ENCODE measurements around the gene RPSA.
A peak's percentile ranks its signal among the peaks of the same experiment; 100 is the strongest.

The RPSA gene

DNA sequence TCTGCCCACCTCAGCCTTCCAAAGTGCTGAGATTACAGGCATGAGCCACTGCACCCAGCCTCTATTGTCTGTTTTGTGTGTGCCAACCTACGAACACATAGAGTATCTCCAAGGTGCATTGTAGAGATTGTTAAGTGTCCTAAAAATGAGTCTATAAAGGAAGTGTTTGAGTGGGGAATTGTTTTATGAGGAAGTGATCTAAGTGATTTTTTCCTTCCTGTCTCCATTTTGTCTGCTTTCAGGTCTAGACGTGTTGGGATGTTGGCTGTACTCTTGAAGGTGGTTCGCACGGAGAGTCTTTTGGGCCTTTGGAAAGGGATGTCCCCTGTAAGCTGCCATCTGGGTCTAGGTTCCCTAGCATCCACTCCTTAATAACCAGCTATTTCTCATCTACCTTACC lies 16.3 kb upstream of the RPSA start:
- no peaks in the 10 kb centered on the region for H3K9me3 ChIP-seq (ENCODE audit: insufficient read depth, low read depth, low read length)

DNA sequence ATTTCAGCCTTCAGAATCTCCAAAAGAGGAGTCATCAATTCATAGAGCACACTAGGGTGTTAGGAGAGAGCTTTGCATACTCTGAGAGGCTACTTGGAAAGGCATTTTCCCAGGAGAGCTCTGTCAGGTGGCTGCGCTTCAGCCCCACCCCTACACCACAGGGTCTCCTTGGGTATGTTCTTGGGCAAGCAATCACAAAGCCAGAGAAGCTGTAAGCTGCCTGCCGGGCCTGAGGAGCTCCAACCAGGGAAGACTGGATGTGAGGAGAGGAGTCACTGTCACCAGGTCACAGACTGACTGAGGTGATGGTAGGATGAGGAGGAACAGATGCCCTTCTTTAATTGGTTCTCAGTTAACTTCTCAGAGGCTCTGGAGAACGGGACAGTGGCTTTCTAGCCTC lies 9.8 kb upstream of the RPSA start:
- Histone ChIP-seq H3K27ac (ENCODE audit: low read depth, low read length) (no peak overlapping the region), H3K9ac (ENCODE audit: low read depth, low read length) (no peak overlapping the region), H3K36me3 (ENCODE audit: insufficient read depth, low read length) (peaks cover 74% of the 10 kb centered on the region), H3K4me1 (ENCODE audit: insufficient read depth, low read length) (peaks cover 3% of the 10 kb centered on the region; the same call in 1 of the 2 replicates), H3K27me3 (ENCODE audit: insufficient read depth, low read length) (no peaks in the 10 kb centered on the region), H3K9me3 (ENCODE audit: insufficient read depth, low read depth, low read length) (no peaks in the 10 kb centered on the region), H3K4me3 (ENCODE audit: low read length) (no peak overlapping the region)
- 91% methylated on average over 3 of the region's 3 CpGs for WGBS

More for the DNA sequence above, 16.3 kb upstream of the RPSA start:
- Histone ChIP-seq H3K36me3 (ENCODE audit: insufficient read depth, low read length) (peaks cover 61% of the 10 kb centered on the region), H3K4me3 (ENCODE audit: low read length) (no peak overlapping the region), H3K27me3 (ENCODE audit: insufficient read depth, low read length) (no peaks in the 10 kb centered on the region), H3K4me1 (ENCODE audit: insufficient read depth, low read length) (peaks cover 5% of the 10 kb centered on the region), H3K9ac (ENCODE audit: low read depth, low read length) (no peak overlapping the region), H3K27ac (ENCODE audit: low read depth, low read length) (no peak overlapping the region)
- WGBS = 96% methylated on average over 4 of the region's 4 CpGs

DNA sequence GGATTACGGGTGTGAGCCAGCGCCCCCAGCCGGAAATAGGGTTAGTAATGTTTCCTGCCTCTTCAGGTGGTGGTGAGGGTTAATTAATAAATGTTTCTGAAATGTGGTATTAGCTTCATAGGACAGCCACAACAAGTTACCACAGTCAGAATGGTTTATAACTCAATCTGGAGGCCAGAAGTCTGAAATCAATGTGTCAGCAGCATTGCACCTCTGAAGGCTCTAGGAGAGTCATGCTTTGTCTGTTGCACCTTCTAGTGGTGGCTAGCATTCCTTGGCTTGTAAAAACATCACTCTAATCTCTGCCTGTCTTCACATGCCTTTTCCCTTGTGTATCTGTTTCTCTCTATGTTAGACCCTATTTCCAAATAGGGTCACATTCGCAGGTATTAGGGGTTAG lies 7.8 kb upstream of the RPSA start:
- H3K4me1 ChIP-seq (ENCODE audit: insufficient read depth, low read length) = peaks cover 6% of the 10 kb centered on the region; the same call in 1 of the 2 replicates

DNA sequence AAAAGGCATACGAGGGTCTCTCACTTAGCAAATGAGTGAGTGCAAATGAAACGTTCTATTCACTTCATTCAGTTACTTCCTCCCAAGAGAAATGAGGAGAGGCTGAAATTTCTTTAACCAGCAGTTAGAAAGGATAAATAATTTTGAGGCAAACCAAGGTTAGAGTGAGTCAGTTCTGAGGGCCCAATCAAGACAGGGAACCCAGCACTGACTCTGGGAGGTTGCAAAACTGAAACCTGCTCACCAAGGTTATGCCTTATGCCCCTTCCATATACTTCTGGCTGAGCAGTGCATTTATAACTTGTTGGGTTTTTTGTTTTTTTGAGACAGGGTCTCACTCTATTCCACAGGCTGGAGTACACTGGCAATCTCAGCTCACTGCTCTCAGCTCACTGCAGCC lies 4.5 kb upstream of the RPSA start:
- WGBS = 60% methylated on average over 1 of the region's 2 CpGs
- Histone ChIP-seq H3K9me3 (ENCODE audit: insufficient read depth, low read depth, low read length) (no peaks in the 10 kb centered on the region), H3K36me3 (ENCODE audit: insufficient read depth, low read length) (peaks cover 23% of the 10 kb centered on the region), H3K4me1 (ENCODE audit: insufficient read depth, low read length) (peaks cover 20% of the 10 kb centered on the region), H3K9ac (ENCODE audit: low read depth, low read length) (no peak overlapping the region; the same call in 1 of the 2 replicates), H3K27ac (ENCODE audit: low read depth, low read length) (peak overlapping the region; percentile 59), H3K4me3 (ENCODE audit: low read length) (no peak overlapping the region), H3K27me3 (ENCODE audit: insufficient read depth, low read length) (no peaks in the 10 kb centered on the region)

More for the DNA sequence above, 7.8 kb upstream of the RPSA start:
- H3K4me3 ChIP-seq (ENCODE audit: low read length) = no peak overlapping the region
- H3K9me3 ChIP-seq (ENCODE audit: insufficient read depth, low read depth, low read length) = no peaks in the 10 kb centered on the region
- no peak overlapping the region for H3K9ac ChIP-seq (ENCODE audit: low read depth, low read length)
- H3K27ac ChIP-seq (ENCODE audit: low read depth, low read length) = peak overlapping the region; percentile 25; the same call in 1 of the 2 replicates
- peaks cover 55% of the 10 kb centered on the region for H3K36me3 ChIP-seq (ENCODE audit: insufficient read depth, low read length)
- 99% methylated on average over 4 of the region's 4 CpGs for WGBS
- H3K27me3 ChIP-seq (ENCODE audit: insufficient read depth, low read length) = no peaks in the 10 kb centered on the region

DNA sequence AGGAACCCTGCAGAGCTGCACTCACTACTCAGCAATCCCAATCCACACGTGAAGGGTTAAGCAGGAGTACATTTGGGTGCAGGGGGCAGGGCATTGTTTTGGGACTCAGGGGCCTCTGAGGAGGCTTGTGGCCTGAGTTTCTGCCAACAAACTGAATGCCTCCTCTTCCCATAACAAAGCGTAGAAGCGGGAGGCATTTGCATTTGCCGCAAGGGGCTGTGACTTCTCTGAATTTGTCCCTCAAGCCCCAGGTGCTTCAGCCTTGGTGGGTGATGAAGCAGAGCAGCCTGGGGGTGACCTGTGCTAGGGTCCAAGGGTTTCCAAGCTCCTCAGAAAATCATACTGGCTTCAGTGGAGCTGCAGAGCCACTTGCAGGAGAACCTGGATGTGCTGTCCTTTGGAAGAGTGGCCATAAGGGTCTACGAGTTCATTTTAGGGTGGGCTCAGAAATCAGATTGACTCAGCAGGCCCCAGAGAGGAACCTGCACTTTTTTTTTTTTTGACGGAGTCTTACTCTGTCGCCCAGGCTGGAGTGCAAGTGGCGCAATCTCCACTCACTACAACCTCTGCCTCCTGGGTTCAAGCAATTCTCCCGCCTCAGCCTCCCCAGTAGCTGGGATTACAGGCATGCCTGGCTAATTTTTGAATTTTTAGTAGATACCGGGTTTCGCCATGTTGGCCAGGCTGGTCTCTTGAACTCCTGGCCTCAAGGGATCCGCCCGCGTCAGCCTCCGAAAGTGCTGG lies 1.4 kb upstream of the RPSA start:
- H3K4me3 ChIP-seq (ENCODE audit: low read length) = peak overlapping the region; percentile 83
- H3K4me1 ChIP-seq (ENCODE audit: insufficient read depth, low read length) = peaks cover 39% of the 10 kb centered on the region

DNA sequence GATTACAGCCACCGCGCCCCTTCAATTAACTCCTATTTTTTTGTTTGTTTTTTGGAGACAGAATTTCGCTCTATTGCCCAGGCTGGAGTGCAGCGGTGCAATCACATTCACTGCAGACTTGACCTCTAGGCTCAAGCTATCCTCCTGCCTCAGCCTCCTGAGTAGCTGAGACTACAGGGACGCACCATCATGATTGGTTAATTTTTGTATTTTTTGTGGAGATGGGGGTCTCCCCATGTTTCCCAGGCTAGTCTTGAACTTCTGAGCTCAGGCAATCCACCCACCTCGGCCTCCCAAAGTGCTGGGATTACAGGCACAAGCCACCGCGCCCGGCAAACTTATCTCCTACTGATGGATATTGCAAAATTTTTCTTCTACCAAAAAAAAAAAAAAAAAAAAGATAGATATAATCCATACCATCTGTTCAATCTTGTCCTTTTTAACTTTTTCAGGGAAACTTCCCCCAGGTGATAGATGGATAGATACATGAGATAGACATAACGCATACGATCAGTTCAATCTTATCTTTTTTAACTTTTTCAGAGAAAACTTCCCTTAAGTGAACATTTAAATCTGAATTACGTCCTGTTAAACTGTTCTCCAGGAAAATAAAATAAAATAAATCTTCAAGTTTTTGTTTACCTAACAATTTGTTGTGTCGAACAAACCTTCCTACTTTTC lies 693 bp upstream of the RPSA start:
- WGBS = 68% methylated on average over 10 of the region's 13 CpGs
- peak overlapping the region; percentile 99 for H3K9ac ChIP-seq (ENCODE audit: low read depth, low read length)
- peaks cover 39% of the 10 kb centered on the region for H3K4me1 ChIP-seq (ENCODE audit: insufficient read depth, low read length)
- H3K4me3 ChIP-seq (ENCODE audit: low read length) = peak overlapping the region; percentile 83
- H3K27ac ChIP-seq (ENCODE audit: low read depth, low read length) = peak overlapping the region; percentile 91
- H3K36me3 ChIP-seq (ENCODE audit: insufficient read depth, low read length) = peaks cover 38% of the 10 kb centered on the region
- no peaks in the 10 kb centered on the region for H3K9me3 ChIP-seq (ENCODE audit: insufficient read depth, low read depth, low read length)
- no peaks in the 10 kb centered on the region for H3K27me3 ChIP-seq (ENCODE audit: insufficient read depth, low read length)

More for the DNA sequence above, 1.4 kb upstream of the RPSA start:
- Histone ChIP-seq H3K9me3 (ENCODE audit: insufficient read depth, low read depth, low read length) (no peaks in the 10 kb centered on the region), H3K27me3 (ENCODE audit: insufficient read depth, low read length) (no peaks in the 10 kb centered on the region), H3K27ac (ENCODE audit: low read depth, low read length) (peak overlapping the region; percentile 91), H3K9ac (ENCODE audit: low read depth, low read length) (peak overlapping the region; percentile 99), H3K36me3 (ENCODE audit: insufficient read depth, low read length) (peaks cover 31% of the 10 kb centered on the region)
- WGBS = 40% methylated on average over 15 of the region's 15 CpGs

DNA sequence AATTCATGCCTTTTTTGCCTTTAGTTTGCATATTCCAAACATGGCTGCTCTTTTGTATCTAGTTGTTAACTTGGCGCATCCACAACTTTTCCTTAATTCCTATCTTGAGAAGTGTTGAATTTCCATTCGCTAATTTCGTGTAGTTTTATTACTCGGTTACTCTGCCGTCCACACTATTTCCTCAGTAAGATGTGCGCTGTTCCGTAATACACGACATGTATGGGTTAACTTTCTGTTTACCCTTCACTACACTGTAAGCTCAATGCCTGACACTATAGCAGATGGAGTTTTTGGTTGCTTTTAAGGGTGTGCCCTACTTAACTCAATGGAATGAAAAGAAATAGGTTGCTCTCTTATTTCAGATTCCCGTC lies 724 bp downstream of the RPSA start:
- peak overlapping the region; percentile 99 for H3K9ac ChIP-seq (ENCODE audit: low read depth, low read length)
- peaks cover 35% of the 10 kb centered on the region for H3K4me1 ChIP-seq (ENCODE audit: insufficient read depth, low read length)
- H3K36me3 ChIP-seq (ENCODE audit: insufficient read depth, low read length) = peaks cover 52% of the 10 kb centered on the region
- peak overlapping the region; percentile 91 for H3K27ac ChIP-seq (ENCODE audit: low read depth, low read length)
- no peaks in the 10 kb centered on the region for H3K9me3 ChIP-seq (ENCODE audit: insufficient read depth, low read depth, low read length)
- H3K4me3 ChIP-seq (ENCODE audit: low read length) = peak overlapping the region; percentile 83
- WGBS = 1% methylated on average over 9 of the region's 9 CpGs
- H3K27me3 ChIP-seq (ENCODE audit: insufficient read depth, low read length) = no peaks in the 10 kb centered on the region

DNA sequence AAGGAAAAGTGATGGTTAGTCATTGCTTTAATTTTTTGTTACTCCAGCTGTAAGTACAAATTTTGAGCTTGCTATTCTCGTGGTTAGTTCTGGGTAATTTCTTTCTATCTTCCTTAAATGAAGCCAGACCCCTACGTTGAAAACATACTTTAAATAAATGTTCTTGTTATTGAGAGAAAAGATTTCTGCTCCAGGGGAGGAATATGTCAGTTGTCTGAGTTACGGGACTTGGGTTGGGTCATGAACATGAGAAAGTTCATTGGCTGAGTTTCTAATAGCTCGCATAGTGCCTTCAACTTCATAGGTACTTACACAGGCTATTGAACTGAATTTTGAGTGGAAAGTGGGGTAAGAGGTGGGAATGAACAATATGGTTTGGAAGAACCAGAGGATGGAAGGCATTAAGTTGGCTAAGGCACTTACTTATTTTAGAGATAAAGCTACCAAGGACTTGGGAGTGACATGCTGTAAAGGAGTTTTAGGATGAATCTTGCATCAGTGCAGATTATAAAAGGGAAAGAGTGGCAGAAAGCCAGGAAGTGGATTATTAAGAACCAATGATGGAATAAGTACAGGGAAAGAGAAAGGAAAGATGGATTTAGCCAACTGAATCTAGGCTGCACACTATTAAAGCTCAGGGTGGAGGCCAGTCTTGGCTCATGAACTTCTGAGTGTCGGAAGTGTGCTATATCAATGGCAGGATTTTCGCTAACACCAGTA lies 1.4 kb downstream of the RPSA start:
- H3K9me3 ChIP-seq (ENCODE audit: insufficient read depth, low read depth, low read length) = no peaks in the 10 kb centered on the region
- H3K4me1 ChIP-seq (ENCODE audit: insufficient read depth, low read length) = peaks cover 35% of the 10 kb centered on the region
- H3K9ac ChIP-seq (ENCODE audit: low read depth, low read length) = peak overlapping the region; percentile 99
- peaks cover 59% of the 10 kb centered on the region for H3K36me3 ChIP-seq (ENCODE audit: insufficient read depth, low read length)
- no peaks in the 10 kb centered on the region for H3K27me3 ChIP-seq (ENCODE audit: insufficient read depth, low read length)
- H3K27ac ChIP-seq (ENCODE audit: low read depth, low read length) = peak overlapping the region; percentile 91
- H3K4me3 ChIP-seq (ENCODE audit: low read length) = peak overlapping the region; percentile 83
- WGBS = 83% methylated on average over 5 of the region's 6 CpGs

DNA sequence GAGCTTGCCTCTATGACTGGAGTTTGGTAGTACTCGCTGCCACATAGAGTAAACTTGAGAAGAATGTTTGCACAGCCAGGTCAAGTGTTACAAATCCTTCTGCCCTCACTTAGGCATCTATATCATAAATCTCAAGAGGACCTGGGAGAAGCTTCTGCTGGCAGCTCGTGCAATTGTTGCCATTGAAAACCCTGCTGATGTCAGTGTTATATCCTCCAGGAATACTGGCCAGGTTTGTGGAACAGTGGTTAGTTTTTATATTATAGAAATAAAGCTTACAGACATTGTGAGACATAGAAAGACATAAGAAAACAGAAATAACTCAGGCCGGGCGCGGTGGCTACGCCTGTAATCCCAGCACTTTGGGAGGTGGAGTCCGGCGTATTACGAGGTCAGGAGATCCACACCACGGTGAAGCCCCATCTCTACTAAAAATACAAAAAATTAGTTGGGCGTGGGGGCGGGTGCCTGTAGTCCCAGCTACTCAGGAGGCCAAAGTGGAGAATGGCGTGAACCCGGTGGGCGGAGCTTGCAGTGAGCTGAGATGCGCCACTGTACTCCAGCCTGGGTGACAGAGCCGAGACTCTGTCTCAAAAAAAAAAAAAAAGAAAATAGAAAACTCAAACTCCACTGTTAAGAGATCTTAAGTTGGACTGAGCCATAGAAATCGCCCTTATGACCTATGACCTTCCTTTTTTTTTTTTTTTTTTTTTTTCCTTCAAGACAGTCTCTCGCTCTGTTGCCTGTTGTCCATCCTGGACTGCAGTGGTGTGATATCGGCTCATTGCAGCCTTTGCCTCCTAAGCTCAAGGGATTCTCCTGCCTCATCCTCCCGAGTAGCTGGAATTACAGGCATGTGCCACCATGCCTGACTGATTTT lies 2.2 kb downstream of the RPSA start:
- Histone ChIP-seq H3K4me1 (ENCODE audit: insufficient read depth, low read length) (peaks cover 32% of the 10 kb centered on the region), H3K4me3 (ENCODE audit: low read length) (peak overlapping the region; percentile 83), H3K9ac (ENCODE audit: low read depth, low read length) (peak overlapping the region; percentile 99), H3K36me3 (ENCODE audit: insufficient read depth, low read length) (peaks cover 67% of the 10 kb centered on the region), H3K27ac (ENCODE audit: low read depth, low read length) (peak overlapping the region; percentile 91), H3K9me3 (ENCODE audit: insufficient read depth, low read depth, low read length) (no peaks in the 10 kb centered on the region), H3K27me3 (ENCODE audit: insufficient read depth, low read length) (no peaks in the 10 kb centered on the region)
- WGBS = 82% methylated on average over 21 of the region's 21 CpGs

DNA sequence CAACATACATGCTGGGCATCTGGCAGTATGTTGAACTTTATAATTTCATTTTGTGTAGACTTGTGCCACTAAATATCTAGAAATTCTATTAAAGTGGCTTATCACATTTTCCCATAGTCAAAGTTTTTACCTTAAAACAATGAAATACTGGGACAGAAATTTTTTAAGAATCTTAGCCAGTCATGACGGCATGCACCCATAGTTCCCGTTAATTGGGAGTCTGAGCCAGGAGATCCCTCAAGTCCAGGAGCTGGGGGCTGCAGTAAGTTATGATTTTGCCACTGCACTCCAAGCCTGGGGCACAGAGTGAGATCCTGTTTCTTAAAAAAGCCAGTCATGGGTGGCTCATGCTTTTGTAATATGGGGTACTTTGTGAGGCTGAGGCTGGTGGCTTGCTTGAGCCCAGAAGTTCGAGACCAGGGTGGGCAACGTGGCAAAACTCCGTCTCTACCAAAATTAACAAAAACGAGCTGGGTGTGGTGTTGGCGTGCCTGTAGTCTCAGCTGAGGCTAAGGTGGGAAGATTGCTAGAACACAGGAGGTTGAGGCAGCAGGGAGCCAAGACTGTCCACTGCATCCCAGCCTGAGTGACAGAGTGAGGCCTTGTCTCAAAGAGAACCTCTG lies 3.1 kb downstream of the RPSA start:
- Histone ChIP-seq H3K4me1 (ENCODE audit: insufficient read depth, low read length) (peaks cover 24% of the 10 kb centered on the region), H3K27ac (ENCODE audit: low read depth, low read length) (peak overlapping the region; percentile 68), H3K36me3 (ENCODE audit: insufficient read depth, low read length) (peaks cover 76% of the 10 kb centered on the region), H3K9me3 (ENCODE audit: insufficient read depth, low read depth, low read length) (no peaks in the 10 kb centered on the region), H3K27me3 (ENCODE audit: insufficient read depth, low read length) (no peaks in the 10 kb centered on the region), H3K4me3 (ENCODE audit: low read length) (peak overlapping the region; percentile 15; the same call in 1 of the 2 replicates), H3K9ac (ENCODE audit: low read depth, low read length) (peak overlapping the region; percentile 64)
- 93% methylated on average over 7 of the region's 7 CpGs for WGBS

Measured in HUES64 (cell line).